HT-29 (cell line): ENCODE data around the gene GPT2. TPM values are rescaled to one million over a fixed set of nuclear protein-coding genes. Genes with fewer than 3 reads are reported as not detected.
"Not testable (repeated sequence)": the region's sequence is repeated elsewhere in the genome, so short reads cannot be mapped to it uniquely, and the experiment has no call there.

Experiments used
- DNase-seq: peaks from one replicate; pipeline ENCODE4 v3.0.0-alpha.2; 2015; ENCODE audit warnings: low spot score
- total RNA-seq: library from RNA; depleted of rRNA; stranded (reverse); fragments of >200 nt; shearing (Covaris generic); gene quantifications from 2 replicates; pipeline ENCODE4 v1.2.3, GENCODE V29; 2014

The GPT2 gene
- total RNA-seq, 1 experiment from 2014 or later: 77.0 TPM

- DNase-seq: peak; percentile 98
These were observed 36.4 kb downstream of the GPT2 start for GRCh38 chr16:46920402-46921068.

GRCh38 chr16:46922239-46922638, 38.1 kb downstream of the GPT2 start:
- DNase-seq: peak; percentile 22

- no peak for DNase-seq
These were observed 39.5 kb downstream of the GPT2 start for GRCh38 chr16:46923513-46924295.

DNA sequence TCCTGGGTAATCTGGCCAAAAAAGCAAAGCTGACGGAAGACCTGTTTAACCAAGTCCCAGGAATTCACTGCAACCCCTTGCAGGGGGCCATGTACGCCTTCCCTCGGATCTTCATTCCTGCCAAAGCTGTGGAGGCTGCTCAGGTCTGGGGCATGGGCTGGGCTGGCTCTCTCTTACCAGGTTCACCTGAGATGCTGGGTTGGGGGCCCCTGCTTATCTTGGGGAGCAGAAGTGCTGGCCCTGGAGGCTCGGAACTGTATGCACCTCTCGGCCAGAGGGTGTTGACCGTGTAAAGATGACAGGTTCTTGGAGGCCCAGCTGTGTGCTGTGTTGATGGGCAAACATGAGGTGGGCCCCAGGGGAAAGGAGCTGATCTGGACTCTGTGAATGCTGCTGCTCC, 40.2 kb downstream of the GPT2 start:
- DNase-seq: no peak

- no peak for DNase-seq
These were observed 42.5 kb downstream of the GPT2 start for GRCh38 chr16:46926470-46927225.

GRCh38 chr16:46927273-46927672, 43.1 kb downstream of the GPT2 start:
- no peak for DNase-seq

GRCh38 chr16:46928811-46929210, 44.6 kb downstream of the GPT2 start:
- DNase-seq: no peak

DNA sequence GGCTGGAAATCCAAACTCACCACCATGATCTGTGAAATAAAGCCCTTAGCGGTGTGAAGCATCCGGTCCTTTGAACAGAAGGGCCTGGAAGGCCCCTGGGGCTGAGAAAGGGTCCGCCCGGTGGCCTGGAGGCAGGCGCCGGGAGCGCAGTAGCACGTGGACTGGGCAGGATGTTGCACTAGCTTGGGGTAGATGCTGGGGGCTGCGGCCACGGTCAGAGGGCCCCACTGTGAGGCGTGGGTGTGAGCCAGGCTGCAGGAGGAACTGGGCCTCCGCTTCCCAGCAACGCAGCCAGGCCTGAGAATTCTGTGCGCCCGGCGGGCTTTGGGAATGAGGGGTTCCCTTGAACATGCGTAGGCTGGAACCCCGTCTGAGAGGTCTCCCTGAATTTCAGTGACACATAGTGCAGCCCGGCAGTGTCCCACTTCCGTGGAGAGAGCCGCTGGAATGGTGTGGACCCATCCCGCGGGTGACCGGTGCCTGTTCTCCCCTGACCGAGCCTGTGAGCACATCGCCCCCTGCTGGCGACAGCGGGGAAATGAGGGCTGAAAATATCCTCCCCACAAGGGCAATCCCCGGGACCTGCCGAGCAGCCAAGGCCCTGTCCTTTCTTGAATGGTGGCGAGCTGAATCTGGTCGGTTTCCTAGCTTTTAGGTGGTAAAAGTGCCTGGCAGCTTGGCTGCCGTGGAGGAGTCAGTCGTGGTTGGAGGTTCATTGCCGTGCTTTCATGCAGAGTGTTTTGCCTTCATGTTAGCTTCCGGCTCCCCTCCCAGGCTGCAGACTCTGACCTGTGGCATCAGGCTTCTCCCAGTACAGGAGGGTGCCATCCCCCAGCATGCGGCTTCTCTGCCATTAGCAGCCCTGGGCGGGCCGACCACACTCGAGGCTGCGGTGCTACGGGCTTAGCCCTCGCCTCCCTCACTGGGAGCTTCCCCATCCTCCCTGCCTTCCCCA, 45.5 kb downstream of the GPT2 start:
- DNase-seq: peak; percentile 79

- no peak for DNase-seq
These were observed 46.7 kb downstream of the GPT2 start for GRCh38 chr16:46930861-46931260.

GRCh38 chr16:46932802-46933201, 48.6 kb downstream of the GPT2 start:
- no peak for DNase-seq

GRCh38 chr16:46937536-46937935, 53.4 kb downstream of the GPT2 start:
- DNase-seq: no peak

DNA sequence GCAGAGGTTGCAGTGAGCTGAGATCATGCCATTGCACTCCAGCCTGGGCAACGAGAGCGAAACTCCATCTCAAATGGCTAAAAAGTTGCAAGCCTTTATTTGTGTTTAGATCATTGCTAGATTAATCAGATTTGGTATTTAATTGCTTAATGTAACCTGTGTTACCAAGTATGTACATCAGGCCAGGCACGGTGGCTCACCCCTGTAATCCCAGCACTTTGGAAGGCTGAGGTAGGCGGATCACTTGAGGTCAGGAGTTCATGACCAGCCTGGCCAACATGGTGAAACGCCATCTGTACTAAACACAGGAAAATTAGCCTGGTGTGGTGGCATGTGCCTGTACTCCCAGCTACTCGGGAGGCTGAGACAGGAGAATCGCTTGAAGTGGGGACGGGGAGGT, 60.6 kb downstream of the GPT2 start:
- not testable (repeated sequence) for DNase-seq

DNA sequence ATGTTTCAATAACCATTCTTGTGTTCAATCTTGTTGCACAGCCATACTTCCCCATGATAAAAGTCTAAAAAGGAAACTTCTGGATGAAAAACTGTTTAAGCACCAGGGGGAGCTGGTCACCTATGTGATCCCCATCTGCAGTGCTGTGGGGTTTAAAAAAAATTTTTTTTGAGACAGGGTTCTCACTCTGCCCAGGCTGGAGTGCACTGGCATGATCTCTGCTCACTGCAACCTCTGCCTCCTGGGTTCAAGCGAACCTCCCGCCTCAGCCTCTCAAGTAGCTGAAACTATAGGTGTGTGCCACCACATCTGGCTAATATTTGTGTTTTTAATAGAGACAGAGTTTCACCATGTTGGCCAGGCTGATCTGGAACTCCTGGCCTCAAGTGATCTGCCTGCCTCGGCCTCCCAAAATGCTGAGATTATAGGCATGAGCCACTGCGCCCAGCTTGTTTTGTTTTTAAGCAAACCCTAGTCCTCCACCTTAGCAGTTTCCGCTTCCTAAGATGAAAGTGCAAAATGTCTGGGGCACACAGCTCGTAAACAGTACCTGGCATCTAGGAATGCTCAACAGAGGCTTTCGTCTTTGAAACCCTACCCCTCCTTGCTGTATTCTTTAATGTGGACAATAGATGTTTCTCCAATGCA, 63.9 kb downstream of the GPT2 start:
- DNase-seq: peak; percentile 67

GRCh38 chr16:46948548-46949166, 64.5 kb downstream of the GPT2 start:
- no peak for DNase-seq

- DNase-seq: no peak
These were observed 65.2 kb downstream of the GPT2 start for GRCh38 chr16:46949241-46949892.

DNA sequence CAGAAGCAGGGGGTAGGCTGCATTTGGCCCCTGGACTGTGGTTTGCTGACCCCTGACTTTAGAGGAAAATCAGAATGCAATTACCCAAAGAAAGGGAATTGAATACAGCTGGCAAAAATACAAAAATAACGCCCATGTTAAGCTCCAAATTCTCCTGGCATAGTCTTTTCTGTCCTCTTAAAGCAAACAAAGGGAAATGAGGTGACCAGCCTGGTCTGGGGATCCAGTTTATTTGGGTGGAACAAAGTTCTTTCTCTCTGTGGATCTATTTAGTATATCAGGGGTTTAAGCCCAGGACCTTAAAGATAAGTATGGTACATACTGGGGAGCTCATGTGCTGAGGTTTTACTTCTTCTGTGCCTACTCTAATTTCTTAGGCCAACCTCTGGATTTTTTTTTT, 65.8 kb downstream of the GPT2 start:
- no peak for DNase-seq

- no peak for DNase-seq
These were observed 70.4 kb downstream of the GPT2 start for GRCh38 chr16:46954562-46954961.

- DNase-seq: no peak
These were observed 77.5 kb downstream of the GPT2 start for GRCh38 chr16:46961373-46962353.

DNA sequence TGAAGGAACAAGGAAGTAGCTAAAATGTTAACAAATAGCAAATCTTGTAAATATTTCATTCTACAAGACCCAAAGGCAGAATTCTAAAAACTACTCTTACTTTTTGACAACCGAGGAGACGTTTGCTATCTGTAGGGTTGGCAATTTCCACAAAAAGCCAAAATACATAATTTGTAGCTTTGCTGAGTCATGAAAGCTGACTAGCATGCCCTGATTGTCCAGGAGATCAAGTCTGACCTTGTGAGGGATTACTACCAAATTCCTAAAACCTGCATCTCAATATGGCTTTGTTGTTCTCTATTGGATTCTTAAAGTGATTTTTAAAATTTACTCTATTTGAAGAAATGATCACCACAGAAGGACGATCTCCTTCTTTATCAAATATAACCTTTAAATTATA, 78.5 kb downstream of the GPT2 start:
- DNase-seq: no peak
